ENCODE results near the gene IFT57.

IFT57 gene

GRCh38 chr3:108221911-108222852, at the start of gene IFT57:
TSS of gene IFT57 (minus strand) at chr3:108222424. CDS start at chr3:108222322, 102 bp downstream.
- TF ChIP-seq GATA2 (IDR thresholded peaks at IDR 0.05; ENCODE audit: low read depth, low read length): no peak

GRCh38 chr3:108271626-108272025, 49.4 kb upstream of the IFT57 start:
- no peak for TF ChIP-seq GATA3 (IDR thresholded peaks at IDR 0.05; ENCODE audit: low read depth, low read length)
- no peak for TF ChIP-seq GATA2 (IDR thresholded peaks at IDR 0.05; ENCODE audit: low read depth, low read length)

GRCh38 chr3:108255131-108255530, 32.9 kb upstream of the IFT57 start:
- no peak for TF ChIP-seq GATA2 (IDR thresholded peaks at IDR 0.05; ENCODE audit: low read depth, low read length)

- TF ChIP-seq GATA2 (IDR thresholded peaks at IDR 0.05; ENCODE audit: low read depth, low read length) (no peak), GATA3 (IDR thresholded peaks at IDR 0.05; ENCODE audit: low read depth, low read length) (no peak)
Observed at GRCh38 chr3:108251844-108252243, 29.6 kb upstream of the IFT57 start.

GRCh38 chr3:108251265-108251664, 29.0 kb upstream of the IFT57 start:
- TF ChIP-seq GATA3 (IDR thresholded peaks at IDR 0.05; ENCODE audit: low read depth, low read length) (no peak), GATA2 (IDR thresholded peaks at IDR 0.05; ENCODE audit: low read depth, low read length) (no peak)

GRCh38 chr3:108250626-108251025, 28.4 kb upstream of the IFT57 start:
- TF ChIP-seq GATA3 (IDR thresholded peaks at IDR 0.05; ENCODE audit: low read depth, low read length): no peak
- TF ChIP-seq GATA2 (IDR thresholded peaks at IDR 0.05; ENCODE audit: low read depth, low read length): no peak

- TF ChIP-seq GATA3 (IDR thresholded peaks at IDR 0.05; ENCODE audit: low read depth, low read length) (no peak), GATA2 (IDR thresholded peaks at IDR 0.05; ENCODE audit: low read depth, low read length) (no peak)
Observed at GRCh38 chr3:108243243-108243642, 21.0 kb upstream of the IFT57 start.

- TF ChIP-seq GATA2 (IDR thresholded peaks at IDR 0.05; ENCODE audit: low read depth, low read length) (no peak), GATA3 (IDR thresholded peaks at IDR 0.05; ENCODE audit: low read depth, low read length) (no peak)
Observed at GRCh38 chr3:108242776-108243175, 20.6 kb upstream of the IFT57 start.

GRCh38 chr3:108241721-108242120, 19.5 kb upstream of the IFT57 start:
- TF ChIP-seq GATA2 (IDR thresholded peaks at IDR 0.05; ENCODE audit: low read depth, low read length) (no peak), GATA3 (IDR thresholded peaks at IDR 0.05; ENCODE audit: low read depth, low read length) (no peak)

GRCh38 chr3:108241146-108241545, 18.9 kb upstream of the IFT57 start:
- TF ChIP-seq GATA2 (IDR thresholded peaks at IDR 0.05; ENCODE audit: low read depth, low read length) (no peak), GATA3 (IDR thresholded peaks at IDR 0.05; ENCODE audit: low read depth, low read length) (no peak)

GRCh38 chr3:108239082-108239481, 16.9 kb upstream of the IFT57 start:
- TF ChIP-seq GATA3 (IDR thresholded peaks at IDR 0.05; ENCODE audit: low read depth, low read length) (peak; percentile 96), GATA2 (IDR thresholded peaks at IDR 0.05; ENCODE audit: low read depth, low read length) (peak; percentile 91; the same call in 1 of the 2 replicates)

GRCh38 chr3:108235290-108235689, 13.1 kb upstream of the IFT57 start:
- TF ChIP-seq GATA2 (IDR thresholded peaks at IDR 0.05; ENCODE audit: low read depth, low read length) (no peak), GATA3 (IDR thresholded peaks at IDR 0.05; ENCODE audit: low read depth, low read length) (no peak)

- 0 out of 2 replicates have a peak, but pooled peaks have one; percentile 33 for TF ChIP-seq GATA2 (IDR thresholded peaks at IDR 0.05; ENCODE audit: low read depth, low read length)
- TF ChIP-seq GATA3 (IDR thresholded peaks at IDR 0.05; ENCODE audit: low read depth, low read length): no peak
Observed at GRCh38 chr3:108234387-108234957, 12.2 kb upstream of the IFT57 start.

- TF ChIP-seq GATA3 (IDR thresholded peaks at IDR 0.05; ENCODE audit: low read depth, low read length) (no peak), GATA2 (IDR thresholded peaks at IDR 0.05; ENCODE audit: low read depth, low read length) (no peak)
Observed at GRCh38 chr3:108228286-108228685, 6.1 kb upstream of the IFT57 start.

GRCh38 chr3:108227131-108227530, 4.9 kb upstream of the IFT57 start:
- TF ChIP-seq GATA2 (IDR thresholded peaks at IDR 0.05; ENCODE audit: low read depth, low read length): no peak
- TF ChIP-seq GATA3 (IDR thresholded peaks at IDR 0.05; ENCODE audit: low read depth, low read length): no peak
